Smooth muscle cell (in vitro differentiated cells): ENCODE data around the gene RELN. TPM values are rescaled to one million over a fixed set of nuclear protein-coding genes. Genes with fewer than 3 reads are reported as not detected.

ENCODE experiments used
- DNase-seq: peaks from one replicate; lab custom pipeline; 2025; ENCODE audit not compliant: unreplicated experiment; lab: John Stamatoyannopoulos, UW
- H2AFZ ChIP-seq: fragments of 200-600 bp; sonication (generic); 2 replicates; pipeline ENCODE4 v1.6.0; 2016; ENCODE audit warnings: antibody characterized with exemption, low read depth, mild to moderate bottlenecking
- H3F3A ChIP-seq: fragments of 200-600 bp; sonication (generic); 2 replicates; pipeline ENCODE4 v1.6.0; 2017; ENCODE audit warnings: antibody characterized with exemption, low read depth
- H3K27ac ChIP-seq: fragments of 200-600 bp; sonication (generic); 2 replicates; pipeline ENCODE4 v1.5.1; 2016; ENCODE audit warnings: low read depth, mild to moderate bottlenecking
- H3K27me3 ChIP-seq: fragments of 200-600 bp; sonication (generic); 2 replicates; pipeline ENCODE4 v1.6.1; 2016; ENCODE audit warnings: low read depth, mild to moderate bottlenecking
- H3K36me3 ChIP-seq: fragments of 200-600 bp; sonication (generic); 2 replicates; pipeline ENCODE4 v1.5.1; 2016; ENCODE audit warnings: low read depth
- H3K4me1 ChIP-seq: fragments of 200-600 bp; sonication (generic); 2 replicates; pipeline ENCODE4 v1.5.1; 2016; ENCODE audit warnings: low read depth
- H3K4me2 ChIP-seq: fragments of 200-600 bp; sonication (generic); 2 replicates; pipeline ENCODE4 v1.6.0; 2016; ENCODE audit warnings: mild to moderate bottlenecking
- H3K4me3 ChIP-seq: fragments of 200-600 bp; sonication (generic); 2 replicates; pipeline ENCODE4 v1.5.1; 2016; ENCODE audit warnings: mild to moderate bottlenecking
- H3K79me2 ChIP-seq: fragments of 200-600 bp; sonication (generic); 2 replicates; pipeline ENCODE4 v1.6.0; 2016; ENCODE audit warnings: low read depth, mild to moderate bottlenecking
- H3K9ac ChIP-seq: fragments of 200-600 bp; sonication (generic); 2 replicates; pipeline ENCODE4 v1.6.0; 2016; ENCODE audit warnings: low read depth
- H3K9me3 ChIP-seq: fragments of 200-600 bp; sonication (generic); replicated peaks from 2 replicates; pipeline ENCODE4 v1.5.1; 2016; ENCODE audit warnings: low read depth
- H4K20me1 ChIP-seq: fragments of 200-600 bp; sonication (generic); 2 replicates; pipeline ENCODE4 v1.6.0; 2016; ENCODE audit warnings: low read depth
- CTCF ChIP-seq: fragments of 200-600 bp; sonication (generic); IDR thresholded peaks from 2 replicates; pipeline ENCODE4 v1.5.1; 2017; ENCODE audit warnings: borderline replicate concordance, mild to moderate bottlenecking, antibody characterized with exemption; ENCODE audit not compliant: insufficient read depth, poor library complexity, severe bottlenecking
- WGBS: methylation state at CpG from one replicate; pipeline ENCODE4 v1.1.7; 2016; ENCODE audit warnings: low lambda C conversion rate; 5-methylcytosine and 5-hydroxymethylcytosine counted together
- polyA plus RNA-seq: library from polyadenylated mRNA; unstranded; fragments of >200 nt; fragmentation: Nextera tagmentation; extraction: Ambion mirVana; gene quantifications from 2 replicates; pipeline ENCODE4 v1.2.1, GENCODE V29; 2016
- total RNA-seq: library from RNA; depleted of rRNA; stranded (reverse); fragments of >200 nt; gene quantifications from 2 replicates; pipeline ENCODE4 v1.2.3, GENCODE V29; 2014

RELN gene
- total and polyA plus RNA-seq, 2 experiments from 2014 or later: 0.90 TPM; not detected in 1

- 80% methylated on average over 8 of the region's 8 CpGs for WGBS
- Histone ChIP-seq H3K4me2 (no peak overlapping the region), H3K27me3 (no peaks in the 10 kb centered on the region), H4K20me1 (no peaks in the 10 kb centered on the region), H2AFZ (no peak overlapping the region), H3F3A (no peaks in the 10 kb centered on the region), H3K9me3 (no peaks in the 10 kb centered on the region), H3K36me3 (no peaks in the 10 kb centered on the region), H3K79me2 (no peaks in the 10 kb centered on the region), H3K4me3 (no peak overlapping the region), H3K9ac (no peak overlapping the region), H3K27ac (no peak overlapping the region), H3K4me1 (no peaks in the 10 kb centered on the region)
- DNase-seq: no peak
- TF ChIP-seq CTCF: no peak
Observed at GRCh38 chr7:103751311-103751880, 238.1 kb downstream of the RELN start.

GRCh38 chr7:103748680-103749079 is 240.8 kb downstream of the RELN start:
- no peaks in the 10 kb centered on the region for H3K9me3 ChIP-seq
- H3K9ac ChIP-seq: no peak overlapping the region
- H3K36me3 ChIP-seq: no peaks in the 10 kb centered on the region
- WGBS: 81% methylated on average over 1 of the region's 1 CpG
- TF ChIP-seq CTCF: no peak
- H3K4me2 ChIP-seq: no peak overlapping the region
- DNase-seq: no peak
- H3K27ac ChIP-seq: no peak overlapping the region
- no peaks in the 10 kb centered on the region for H3K27me3 ChIP-seq
- no peak overlapping the region for H2AFZ ChIP-seq
- no peak overlapping the region for H3K4me3 ChIP-seq
- no peaks in the 10 kb centered on the region for H3F3A ChIP-seq
- no peaks in the 10 kb centered on the region for H4K20me1 ChIP-seq
- no peaks in the 10 kb centered on the region for H3K4me1 ChIP-seq
- no peaks in the 10 kb centered on the region for H3K79me2 ChIP-seq

- no peaks in the 10 kb centered on the region for H3F3A ChIP-seq
- no peak overlapping the region for H3K27ac ChIP-seq
- no peak overlapping the region for H2AFZ ChIP-seq
- WGBS: 57% methylated on average over 1 of the region's 1 CpG
- H3K4me3 ChIP-seq: no peak overlapping the region
- no peaks in the 10 kb centered on the region for H3K4me1 ChIP-seq
- DNase-seq: no peak
- no peak overlapping the region for H3K4me2 ChIP-seq
- H3K36me3 ChIP-seq: no peaks in the 10 kb centered on the region
- H4K20me1 ChIP-seq: no peaks in the 10 kb centered on the region
- H3K79me2 ChIP-seq: no peaks in the 10 kb centered on the region
- no peak overlapping the region for H3K9ac ChIP-seq
- no peaks in the 10 kb centered on the region for H3K9me3 ChIP-seq
- H3K27me3 ChIP-seq: no peaks in the 10 kb centered on the region
- TF ChIP-seq CTCF: no peak
Observed at GRCh38 chr7:103735377-103735776, 254.1 kb downstream of the RELN start.

- no peaks in the 10 kb centered on the region for H3K27me3 ChIP-seq
- H3K9me3 ChIP-seq: no peaks in the 10 kb centered on the region
- no peak overlapping the region for H3K4me2 ChIP-seq
- H3F3A ChIP-seq: no peaks in the 10 kb centered on the region
- no peaks in the 10 kb centered on the region for H3K79me2 ChIP-seq
- DNase-seq: no peak
- no peaks in the 10 kb centered on the region for H3K4me1 ChIP-seq
- TF ChIP-seq CTCF: no peak
- WGBS: 96% methylated on average over 2 of the region's 2 CpGs
- H4K20me1 ChIP-seq: no peaks in the 10 kb centered on the region
- H3K4me3 ChIP-seq: no peak overlapping the region
- no peaks in the 10 kb centered on the region for H3K36me3 ChIP-seq
- no peak overlapping the region for H3K9ac ChIP-seq
- no peak overlapping the region for H3K27ac ChIP-seq
- H2AFZ ChIP-seq: no peak overlapping the region
Observed at GRCh38 chr7:103731169-103731568, 258.3 kb downstream of the RELN start.
